WTC11 (cell line): ENCODE results near the gene PIEZO1.

Experiments used
- RELA ChIP-seq: sonication (generic); formaldehyde crosslinking; IDR thresholded peaks from 2 replicates; pipeline ENCODE4 v1.8.1; 2022; ENCODE audit warnings: missing genetic modification reagents, mild to moderate bottlenecking, borderline replicate concordance
- SMAD3 ChIP-seq: sonication (generic); formaldehyde crosslinking; IDR thresholded peaks from 2 replicates; pipeline ENCODE4 v1.8.0; 2022; ENCODE audit warnings: missing genetic modification reagents, mild to moderate bottlenecking, borderline replicate concordance
- TEAD4 ChIP-seq: sonication (generic); formaldehyde crosslinking; IDR thresholded peaks from 2 replicates; pipeline ENCODE4 v1.8.0; 2022; ENCODE audit warnings: mild to moderate bottlenecking, missing genetic modification reagents
- ZNF138 ChIP-seq: sonication (generic); formaldehyde crosslinking; conservative IDR thresholded peaks from 2 replicates; pipeline ENCODE4 v1.8.1; 2022; ENCODE audit warnings: mild to moderate bottlenecking, moderate library complexity, missing genetic modification reagents
- TF ChIP-seq, protein P1 (sequence below): sonication (generic); formaldehyde crosslinking; IDR thresholded peaks from 2 replicates; pipeline ENCODE4 v1.8.0; 2022; ENCODE audit warnings: missing genetic modification reagents
- TF ChIP-seq, protein P2 (sequence below): fragments of 200-600 bp; IDR thresholded peaks from 2 replicates; pipeline ENCODE4 v1.8.0; 2022; ENCODE audit warnings: antibody characterized with exemption
- TF ChIP-seq, protein P3 (sequence below): sonication (generic); formaldehyde crosslinking; IDR thresholded peaks from 2 replicates; pipeline ENCODE4 v1.8.0; 2022; ENCODE audit warnings: mild to moderate bottlenecking, missing genetic modification reagents
- TF ChIP-seq, protein P4 (sequence below): sonication (generic); formaldehyde crosslinking; IDR thresholded peaks from 2 replicates; pipeline ENCODE4 v1.8.0; 2022; ENCODE audit warnings: mild to moderate bottlenecking, missing genetic modification reagents

DNA sequence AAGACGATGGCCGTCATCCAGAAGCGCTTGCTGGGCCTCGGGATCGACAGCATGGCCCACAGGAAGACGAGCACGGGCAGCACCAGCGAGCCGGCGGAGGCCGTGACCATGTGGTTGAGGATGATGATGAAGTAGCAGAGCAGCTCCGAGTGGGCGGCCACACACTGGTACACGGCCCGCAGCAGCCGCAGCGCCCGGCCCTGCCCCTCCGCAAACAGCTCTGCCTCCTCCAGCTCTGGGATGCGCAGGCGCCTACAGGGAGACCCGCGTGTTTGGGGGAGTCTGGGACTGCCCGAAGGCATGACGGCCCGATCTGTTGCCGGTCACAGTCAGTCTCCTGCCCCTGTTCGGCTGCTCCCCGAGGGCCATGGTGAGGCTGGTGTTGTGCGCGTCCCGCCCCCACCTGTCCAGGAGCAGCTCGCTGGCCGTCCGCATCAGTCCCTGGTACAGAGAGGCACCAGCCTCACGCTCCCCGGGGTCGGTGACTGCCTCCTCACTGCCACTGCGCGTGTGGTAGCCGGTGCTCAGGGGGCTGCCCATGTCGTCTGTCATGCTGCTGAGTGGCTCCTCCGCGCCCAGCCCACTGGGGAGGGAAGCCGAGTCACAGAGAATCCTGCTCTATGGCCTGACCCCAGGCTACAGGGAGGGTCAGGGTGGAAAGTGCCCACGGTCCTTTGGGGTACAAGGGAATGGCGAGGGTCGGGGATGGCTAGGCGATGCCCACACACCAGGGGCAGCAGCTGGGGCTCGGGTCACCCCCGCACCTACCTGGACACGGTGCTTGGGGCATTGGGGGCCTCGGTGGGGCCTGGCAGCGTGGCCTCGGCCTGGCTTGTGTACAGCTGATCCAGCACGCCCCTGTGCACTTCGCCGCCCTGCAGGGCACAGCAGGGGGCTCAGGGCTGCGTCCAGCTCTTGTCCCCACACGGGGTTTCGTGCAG is 62.9 kb downstream of the PIEZO1 start:
- TF ChIP-seq ZNF138 (CRISPR knock-in tag) (no peak), RELA (CRISPR knock-in tag) (no peak), TEAD4 (no peak), SMAD3 (CRISPR knock-in tag) (no peak)
- TF ChIP-seq, protein P1, sequence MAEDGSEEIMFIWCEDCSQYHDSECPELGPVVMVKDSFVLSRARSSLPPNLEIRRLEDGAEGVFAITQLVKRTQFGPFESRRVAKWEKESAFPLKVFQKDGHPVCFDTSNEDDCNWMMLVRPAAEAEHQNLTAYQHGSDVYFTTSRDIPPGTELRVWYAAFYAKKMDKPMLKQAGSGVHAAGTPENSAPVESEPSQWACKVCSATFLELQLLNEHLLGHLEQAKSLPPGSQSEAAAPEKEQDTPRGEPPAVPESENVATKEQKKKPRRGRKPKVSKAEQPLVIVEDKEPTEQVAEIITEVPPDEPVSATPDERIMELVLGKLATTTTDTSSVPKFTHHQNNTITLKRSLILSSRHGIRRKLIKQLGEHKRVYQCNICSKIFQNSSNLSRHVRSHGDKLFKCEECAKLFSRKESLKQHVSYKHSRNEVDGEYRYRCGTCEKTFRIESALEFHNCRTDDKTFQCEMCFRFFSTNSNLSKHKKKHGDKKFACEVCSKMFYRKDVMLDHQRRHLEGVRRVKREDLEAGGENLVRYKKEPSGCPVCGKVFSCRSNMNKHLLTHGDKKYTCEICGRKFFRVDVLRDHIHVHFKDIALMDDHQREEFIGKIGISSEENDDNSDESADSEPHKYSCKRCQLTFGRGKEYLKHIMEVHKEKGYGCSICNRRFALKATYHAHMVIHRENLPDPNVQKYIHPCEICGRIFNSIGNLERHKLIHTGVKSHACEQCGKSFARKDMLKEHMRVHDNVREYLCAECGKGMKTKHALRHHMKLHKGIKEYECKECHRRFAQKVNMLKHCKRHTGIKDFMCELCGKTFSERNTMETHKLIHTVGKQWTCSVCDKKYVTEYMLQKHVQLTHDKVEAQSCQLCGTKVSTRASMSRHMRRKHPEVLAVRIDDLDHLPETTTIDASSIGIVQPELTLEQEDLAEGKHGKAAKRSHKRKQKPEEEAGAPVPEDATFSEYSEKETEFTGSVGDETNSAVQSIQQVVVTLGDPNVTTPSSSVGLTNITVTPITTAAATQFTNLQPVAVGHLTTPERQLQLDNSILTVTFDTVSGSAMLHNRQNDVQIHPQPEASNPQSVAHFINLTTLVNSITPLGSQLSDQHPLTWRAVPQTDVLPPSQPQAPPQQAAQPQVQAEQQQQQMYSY (CRISPR knock-in tag) = no peak
- TF ChIP-seq, protein P2, sequence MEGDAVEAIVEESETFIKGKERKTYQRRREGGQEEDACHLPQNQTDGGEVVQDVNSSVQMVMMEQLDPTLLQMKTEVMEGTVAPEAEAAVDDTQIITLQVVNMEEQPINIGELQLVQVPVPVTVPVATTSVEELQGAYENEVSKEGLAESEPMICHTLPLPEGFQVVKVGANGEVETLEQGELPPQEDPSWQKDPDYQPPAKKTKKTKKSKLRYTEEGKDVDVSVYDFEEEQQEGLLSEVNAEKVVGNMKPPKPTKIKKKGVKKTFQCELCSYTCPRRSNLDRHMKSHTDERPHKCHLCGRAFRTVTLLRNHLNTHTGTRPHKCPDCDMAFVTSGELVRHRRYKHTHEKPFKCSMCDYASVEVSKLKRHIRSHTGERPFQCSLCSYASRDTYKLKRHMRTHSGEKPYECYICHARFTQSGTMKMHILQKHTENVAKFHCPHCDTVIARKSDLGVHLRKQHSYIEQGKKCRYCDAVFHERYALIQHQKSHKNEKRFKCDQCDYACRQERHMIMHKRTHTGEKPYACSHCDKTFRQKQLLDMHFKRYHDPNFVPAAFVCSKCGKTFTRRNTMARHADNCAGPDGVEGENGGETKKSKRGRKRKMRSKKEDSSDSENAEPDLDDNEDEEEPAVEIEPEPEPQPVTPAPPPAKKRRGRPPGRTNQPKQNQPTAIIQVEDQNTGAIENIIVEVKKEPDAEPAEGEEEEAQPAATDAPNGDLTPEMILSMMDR = no peak
- TF ChIP-seq, protein P3, sequence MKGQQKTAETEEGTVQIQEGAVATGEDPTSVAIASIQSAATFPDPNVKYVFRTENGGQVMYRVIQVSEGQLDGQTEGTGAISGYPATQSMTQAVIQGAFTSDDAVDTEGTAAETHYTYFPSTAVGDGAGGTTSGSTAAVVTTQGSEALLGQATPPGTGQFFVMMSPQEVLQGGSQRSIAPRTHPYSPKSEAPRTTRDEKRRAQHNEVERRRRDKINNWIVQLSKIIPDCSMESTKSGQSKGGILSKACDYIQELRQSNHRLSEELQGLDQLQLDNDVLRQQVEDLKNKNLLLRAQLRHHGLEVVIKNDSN (CRISPR knock-in tag) = no peak
- TF ChIP-seq, protein P4, sequence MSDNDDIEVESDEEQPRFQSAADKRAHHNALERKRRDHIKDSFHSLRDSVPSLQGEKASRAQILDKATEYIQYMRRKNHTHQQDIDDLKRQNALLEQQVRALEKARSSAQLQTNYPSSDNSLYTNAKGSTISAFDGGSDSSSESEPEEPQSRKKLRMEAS (CRISPR knock-in tag) = no peak
